HepG2 (cell line): Measurements from ENCODE around the gene CYSLTR2. TPM values are rescaled to one million over a fixed set of nuclear protein-coding genes. Genes with fewer than 3 reads are reported as not detected.

Source experiments
- ATAC-seq: fragments of 200-7000 bp; cut with Tn5 transposase; 3 replicates; pipeline ENCODE4 v1.9.1; 2020; ENCODE audit warnings: mild to moderate bottlenecking, moderate library complexity
- BruUV-seq: library from RNA; stranded (reverse); fragments of 400-500 nt; replicated peaks from 2 replicates; lab custom pipeline; 2021; lab: Mats Ljungman, UMichigan
- CTCF ChIA-PET: fragments of 300-600 bp; formaldehyde crosslinking; extraction: SDS; loops from one replicate; lab custom pipeline; 2021; ENCODE audit warnings: low total read pairs, inconsistent platforms, low intra/inter-chr PET ratio; lab: Yijun Ruan, JAX
- POLR2A ChIA-PET: fragments of 350-600 bp; sonication (Branson Sonifier 250); formaldehyde crosslinking; loops from one replicate; lab custom pipeline; 2020; ENCODE audit warnings: antibody characterized with exemption, inconsistent platforms; lab: Yijun Ruan, JAX
- DNase-seq: peaks from one replicate; pipeline ENCODE4 v3.0.0-alpha.2; 2015; ENCODE audit warnings: low spot score
- FAIRE-seq: peaks from 3 replicates; lab custom pipeline; 2011; peaks lifted over from hg19 to GRCh38; lab: Jason Lieb, UNC
- H2AFZ ChIP-seq: one replicate; pipeline ENCODE4 v1.6.1; 2011; ENCODE audit warnings: low read length, inconsistent platforms
- H3K27ac ChIP-seq: fragments of 300-600 bp; 3 replicates; pipeline ENCODE4 v1.8.0; 2011; ENCODE audit warnings: mixed run types, mild to moderate bottlenecking, mixed read lengths, low read length, inconsistent platforms; ENCODE audit not compliant: insufficient read depth; ENCODE audit errors: extremely low read length
- H3K27me3 ChIP-seq, 2 experiments: fragments of 200-600 bp in 1 of 2; 2 replicates in 1 of 2; 3 replicates in 1 of 2; pipeline versions ENCODE4 v1.6.0 to v1.8.0; 2011; ENCODE audit warnings: low read length in 2 of 2, mild to moderate bottlenecking in 2 of 2, moderate library complexity in 2 of 2, inconsistent platforms in 1 of 2; ENCODE audit not compliant: insufficient read depth in 2 of 2, control insufficient read depth in 1 of 2
- H3K36me3 ChIP-seq, 2 experiments: fragments of 200-600 bp in 1 of 2; replicated peaks in 1 of 2; 2 replicates in 1 of 2; 3 replicates in 1 of 2; pipeline versions ENCODE4 v1.5.1 to v1.8.0; 2011; ENCODE audit warnings: low read length in 2 of 2, inconsistent platforms in 1 of 2; ENCODE audit not compliant: insufficient read depth in 2 of 2, control insufficient read depth in 1 of 2
- H3K4me1 ChIP-seq: 2 replicates; pipeline ENCODE4 v1.5.1; 2012; ENCODE audit warnings: low read length, inconsistent platforms; ENCODE audit not compliant: insufficient read depth
- H3K4me2 ChIP-seq: 2 replicates; pipeline ENCODE4 v1.6.0; 2011; ENCODE audit warnings: low read depth, low read length, inconsistent platforms
- H3K4me3 ChIP-seq, 3 experiments: fragments of 200-600 bp in 1 of 3; sonication (generic), shearing (Covaris generic) in 1 of 3; replicated peaks in 1 of 3; 2 replicates each; pipeline ENCODE4 v1.5.1; 2011 to 2016; ENCODE audit warnings: low read length in 3 of 3, inconsistent platforms in 2 of 3, low read depth in 2 of 3, mild to moderate bottlenecking in 2 of 3, control low read depth in 1 of 3, mixed read lengths in 1 of 3; ENCODE audit not compliant: insufficient read depth in 1 of 3
- H3K79me2 ChIP-seq: one replicate; pipeline ENCODE4 v1.6.1; 2011; ENCODE audit warnings: low read length, inconsistent platforms; ENCODE audit not compliant: insufficient read depth
- H3K9ac ChIP-seq: 2 replicates; pipeline ENCODE4 v1.6.0; 2011; ENCODE audit warnings: mild to moderate bottlenecking, low read depth, low read length, inconsistent platforms; ENCODE audit not compliant: insufficient read depth
- H3K9me3 ChIP-seq: 2 replicates; pipeline ENCODE4 v1.5.1; 2012; ENCODE audit warnings: mild to moderate bottlenecking, low read length
- H4K20me1 ChIP-seq: 2 replicates; pipeline ENCODE4 v1.6.0; 2011; ENCODE audit warnings: inconsistent platforms, mild to moderate bottlenecking, low read length, moderate library complexity; ENCODE audit not compliant: insufficient read depth
- BORCS8-MEF2B ChIP-seq: sonication (generic); formaldehyde crosslinking; IDR thresholded peaks from 2 replicates; pipeline ENCODE4 v1.8.0; 2022; ENCODE audit warnings: mild to moderate bottlenecking, missing genetic modification reagents
- CREM ChIP-seq, 2 experiments: sonication (generic) in 1 of 2; formaldehyde crosslinking in 1 of 2; IDR thresholded peaks; 2 replicates each; pipeline versions ENCODE4 v1.4.0 to v1.6.1; 2016 to 2020; ENCODE audit warnings: antibody characterized with exemption in 1 of 2, mild to moderate bottlenecking in 1 of 2, missing genetic modification reagents in 1 of 2
- KDM4B ChIP-seq: sonication (generic); formaldehyde crosslinking; IDR thresholded peaks from 2 replicates; pipeline ENCODE4 v1.4.0; 2020; ENCODE audit warnings: missing genetic modification reagents
- MTERF4 ChIP-seq: sonication (generic); formaldehyde crosslinking; IDR thresholded peaks from 2 replicates; pipeline ENCODE4 v1.8.0; 2023; ENCODE audit warnings: mild to moderate bottlenecking, missing genetic modification reagents
- SMARCC2 ChIP-seq: fragments of 450-650 bp; IDR thresholded peaks from 2 replicates; pipeline ENCODE4 v1.6.1; 2017; ENCODE audit warnings: antibody characterized with exemption, mild to moderate bottlenecking
- TCF7L2 ChIP-seq: IDR thresholded peaks from 2 replicates; pipeline ENCODE4 v1.6.1; 2011; ENCODE audit warnings: mild to moderate bottlenecking, low read depth, low read length, moderate library complexity
- TOE1 ChIP-seq: sonication (generic); formaldehyde crosslinking; IDR thresholded peaks from 2 replicates; pipeline ENCODE4 v1.4.0; 2020; ENCODE audit warnings: mild to moderate bottlenecking, missing genetic modification reagents
- ZC3H13 ChIP-seq: sonication (generic); formaldehyde crosslinking; IDR thresholded peaks from 2 replicates; pipeline ENCODE4 v1.8.1; 2023; ENCODE audit warnings: mild to moderate bottlenecking, missing genetic modification reagents, moderate library complexity
- ZC3H4 ChIP-seq: sonication (generic); formaldehyde crosslinking; IDR thresholded peaks from 2 replicates; pipeline ENCODE4 v1.4.0; 2020; ENCODE audit warnings: missing genetic modification reagents, borderline replicate concordance
- ZFP37 ChIP-seq: sonication (generic); formaldehyde crosslinking; IDR thresholded peaks from 2 replicates; pipeline ENCODE4 v1.4.0; 2020; ENCODE audit warnings: missing genetic modification reagents, borderline replicate concordance
- ZNF160 ChIP-seq: sonication (generic); formaldehyde crosslinking; IDR thresholded peaks from 2 replicates; pipeline ENCODE4 v1.8.0; 2022; ENCODE audit warnings: mild to moderate bottlenecking, inconsistent platforms, missing genetic modification reagents
- WGBS: methylation state at CpG from one replicate; pipeline ENCODE4 v1.1.6; 2017; ENCODE audit warnings: low lambda C conversion rate; 5-methylcytosine and 5-hydroxymethylcytosine counted together
- in situ Hi-C: cut with HindIII; loops from 2 replicates; pipeline ENCODE4 v1.10.0; 2017; ENCODE audit warnings: low pct_unique_long_range_greater_than_20kb; ENCODE audit not compliant: extremely low pct_ligation_motif_present
- intact Hi-C: fragments of 100-400 bp; cut with micrococcal nuclease; formaldehyde crosslinking; loops from one replicate; pipeline ENCODE4 v1.10.0; 2022; ENCODE audit not compliant: unreplicated experiment
- polyA plus RNA-seq, 8 experiments: library from polyadenylated mRNA; depleted of rRNA in 3 of 8; stranded (reverse) in 7 of 8; unstranded in 1 of 8; fragments of >200 nt; fragmentation: Illumina TruSeq in 4 of 8; extraction: Trizol in 4 of 8; gene quantifications; 2 replicates each; pipeline versions ENCODE4 v1.2.1 to v1.2.3, GENCODE V29; 2011 to 2016; ENCODE audit warnings: low read depth in 4 of 8, missing spikeins in 1 of 8, mixed read lengths in 1 of 8; ENCODE audit not compliant: insufficient read depth in 1 of 8
- total RNA-seq, 5 experiments: library from RNA; depleted of rRNA; stranded (reverse); fragments of >200 nt; fragmentation: Illumina TruSeq; extraction: Trizol; gene quantifications; 2 replicates each; pipeline ENCODE4 v1.2.3, GENCODE V29; 2016; ENCODE audit warnings: low read depth in 1 of 5
- TF ChIP-seq, protein P1 (sequence below): sonication (generic); formaldehyde crosslinking; IDR thresholded peaks from 2 replicates; pipeline ENCODE4 v1.9.0; 2021; ENCODE audit warnings: missing genetic modification reagents, borderline replicate concordance
- TF ChIP-seq, protein P2 (sequence below): sonication (generic); formaldehyde crosslinking; IDR thresholded peaks from 2 replicates; pipeline ENCODE4 v1.4.0; 2020; ENCODE audit warnings: missing genetic modification reagents

The CYSLTR2 gene
- total and polyA plus RNA-seq, 2 of the 13 experiments (the other 11 are each of a cell fraction or from before 2014, with no cell fraction given): not detected

GRCh38 chr13:48749699-48750473 is 96.2 kb downstream of the CYSLTR2 start (continued):
- TF ChIP-seq, protein P1, sequence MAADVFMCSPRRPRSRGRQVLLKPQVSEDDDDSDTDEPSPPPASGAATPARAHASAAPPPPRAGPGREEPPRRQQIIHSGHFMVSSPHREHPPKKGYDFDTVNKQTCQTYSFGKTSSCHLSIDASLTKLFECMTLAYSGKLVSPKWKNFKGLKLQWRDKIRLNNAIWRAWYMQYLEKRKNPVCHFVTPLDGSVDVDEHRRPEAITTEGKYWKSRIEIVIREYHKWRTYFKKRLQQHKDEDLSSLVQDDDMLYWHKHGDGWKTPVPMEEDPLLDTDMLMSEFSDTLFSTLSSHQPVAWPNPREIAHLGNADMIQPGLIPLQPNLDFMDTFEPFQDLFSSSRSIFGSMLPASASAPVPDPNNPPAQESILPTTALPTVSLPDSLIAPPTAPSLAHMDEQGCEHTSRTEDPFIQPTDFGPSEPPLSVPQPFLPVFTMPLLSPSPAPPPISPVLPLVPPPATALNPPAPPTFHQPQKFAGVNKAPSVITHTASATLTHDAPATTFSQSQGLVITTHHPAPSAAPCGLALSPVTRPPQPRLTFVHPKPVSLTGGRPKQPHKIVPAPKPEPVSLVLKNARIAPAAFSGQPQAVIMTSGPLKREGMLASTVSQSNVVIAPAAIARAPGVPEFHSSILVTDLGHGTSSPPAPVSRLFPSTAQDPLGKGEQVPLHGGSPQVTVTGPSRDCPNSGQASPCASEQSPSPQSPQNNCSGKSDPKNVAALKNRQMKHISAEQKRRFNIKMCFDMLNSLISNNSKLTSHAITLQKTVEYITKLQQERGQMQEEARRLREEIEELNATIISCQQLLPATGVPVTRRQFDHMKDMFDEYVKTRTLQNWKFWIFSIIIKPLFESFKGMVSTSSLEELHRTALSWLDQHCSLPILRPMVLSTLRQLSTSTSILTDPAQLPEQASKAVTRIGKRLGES (CRISPR knock-in tag): no peak
- TF ChIP-seq TOE1: no peak
- TF ChIP-seq, protein P2, sequence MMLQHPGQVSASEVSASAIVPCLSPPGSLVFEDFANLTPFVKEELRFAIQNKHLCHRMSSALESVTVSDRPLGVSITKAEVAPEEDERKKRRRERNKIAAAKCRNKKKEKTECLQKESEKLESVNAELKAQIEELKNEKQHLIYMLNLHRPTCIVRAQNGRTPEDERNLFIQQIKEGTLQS (CRISPR knock-in tag): peak; percentile 44; the same call in 1 of the 2 replicates

DNA sequence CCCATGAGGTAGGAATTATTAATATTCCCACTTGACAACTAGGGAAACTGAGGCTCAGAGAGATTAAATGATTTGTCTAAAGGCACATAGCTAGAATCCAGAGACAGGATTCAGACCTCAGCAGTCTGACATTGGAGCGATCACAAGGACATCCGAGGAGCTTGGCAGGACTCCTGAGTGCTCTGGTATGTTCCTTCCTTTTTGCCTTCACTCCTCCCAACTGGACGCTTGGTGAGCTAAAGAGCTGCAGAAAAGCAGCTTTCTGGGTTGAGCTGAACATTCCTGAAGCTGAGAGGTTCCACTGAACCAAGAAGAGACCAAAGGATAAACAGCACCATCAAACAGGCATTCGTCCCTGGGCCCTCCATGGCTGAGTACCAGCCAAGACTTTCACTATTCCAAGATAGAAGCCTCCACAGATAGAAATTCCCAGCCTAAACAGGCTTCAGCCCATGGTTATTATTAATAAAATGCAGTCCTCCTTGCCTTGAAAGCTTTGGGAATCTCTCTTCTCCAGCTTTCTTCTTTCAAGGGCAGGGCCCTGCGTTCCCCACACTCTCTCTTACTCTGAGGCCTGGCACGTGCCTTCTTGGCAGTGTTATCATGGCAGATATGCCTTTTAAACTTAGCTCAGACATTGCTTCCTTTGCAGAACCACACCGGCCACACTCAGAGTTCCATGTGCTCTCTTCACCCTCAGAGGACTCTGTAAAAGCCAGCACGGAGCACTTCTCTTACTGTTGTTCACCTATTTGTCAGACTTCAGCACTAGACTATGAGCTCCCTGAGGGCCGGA is 97.1 kb downstream of the CYSLTR2 start:
- H3K4me2 ChIP-seq: no peak overlapping the region
- no peak for FAIRE-seq
- 53% methylated on average over 9 of the region's 9 CpGs for WGBS
- CTCF ChIA-PET: interaction anchor here (0.9 to 3.3 kb wide), 2 partner anchors 18 to 155 kb away, joined by 3 to 27 read pairs; no protein-coding TSS in a partner anchor
- H3K4me1 ChIP-seq: peaks cover 11% of the 10 kb centered on the region
- no peak for DNase-seq
- in situ Hi-C loops: loop anchor here (25.0 kb wide), 2 partner anchors 438 to 613 kb away; partner anchors contain the start of gene RB1
- H3K9me3 ChIP-seq: no peaks in the 10 kb centered on the region
- intact Hi-C loops: no loop called here
- H4K20me1 ChIP-seq: no peaks in the 10 kb centered on the region
- no peaks in the 10 kb centered on the region for H3K36me3 ChIP-seq
- POLR2A ChIA-PET: no interaction called here
- no peaks in the 10 kb centered on the region for H3K27me3 ChIP-seq
- H2AFZ ChIP-seq: peak overlapping the region; percentile 70
- ATAC-seq: no peak
- no peak overlapping the region for H3K27ac ChIP-seq
- H3K9ac ChIP-seq: no peak overlapping the region
- H3K79me2 ChIP-seq: no peaks in the 10 kb centered on the region
- no peak overlapping the region for H3K4me3 ChIP-seq
- no TSS peak for BruUV-seq
- TF ChIP-seq ZC3H13 (CRISPR knock-in tag): no peak
- no peak for TF ChIP-seq CREM (IDR thresholded peaks at IDR 0.05)
- TF ChIP-seq CREM (CRISPR knock-in tag; IDR thresholded peaks at IDR 0.05): no peak
- TF ChIP-seq, protein P1 (CRISPR knock-in tag): no peak
- no peak for TF ChIP-seq ZNF160
- TF ChIP-seq BORCS8-MEF2B: no peak
- TF ChIP-seq SMARCC2: no peak
- no peak for TF ChIP-seq ZFP37 (CRISPR knock-in tag)
- TF ChIP-seq KDM4B (CRISPR knock-in tag): no peak
- no peak for TF ChIP-seq MTERF4 (CRISPR knock-in tag)
- TF ChIP-seq TCF7L2: no peak
- no peak for TF ChIP-seq ZC3H4 (CRISPR knock-in tag)
